Endothelial cell of umbilical vein (primary cell): ENCODE results near the gene TMEM178A. TPM values are rescaled to one million over a fixed set of nuclear protein-coding genes. Genes with fewer than 3 reads are reported as not detected.
"Not testable (repeated sequence)": the region's sequence is repeated elsewhere in the genome, so short reads cannot be mapped to it uniquely, and the experiment has no call there.

Experiments used
- BruUV-seq: library from RNA; stranded (reverse); fragments of 400-500 nt; replicated peaks from 2 replicates; lab custom pipeline; 2021; lab: Mats Ljungman, UMichigan
- CTCF ChIA-PET: fragments of 300-600, 350-600 bp; sonication (Branson Sonifier 250); formaldehyde crosslinking; loops from one replicate; lab custom pipeline; 2021; ENCODE audit warnings: antibody characterized with exemption, inconsistent platforms; lab: Charles Lee
- POLR2A ChIA-PET: fragments of 300-600, 350-600 bp; sonication (Branson Sonifier 250); formaldehyde crosslinking; loops from one replicate; lab custom pipeline; 2021; ENCODE audit warnings: antibody characterized with exemption, inconsistent platforms; lab: Charles Lee
- DNase-seq: peaks from one replicate; pipeline ENCODE4 v3.0.0-alpha.2; 2011; ENCODE audit warnings: low read depth, low spot score
- FAIRE-seq: peaks from 2 replicates; lab custom pipeline; 2011; peaks lifted over from hg19 to GRCh38; lab: Jason Lieb, UNC
- H2AFZ ChIP-seq: 2 replicates; pipeline ENCODE4 v1.6.0; 2012; ENCODE audit warnings: low read depth, low read length, control low read depth, inconsistent platforms
- H3K27ac ChIP-seq: 2 replicates; pipeline ENCODE4 v1.5.1; 2011; ENCODE audit warnings: low read depth, mild to moderate bottlenecking, control low read depth, low read length, moderate library complexity; ENCODE audit not compliant: insufficient read depth
- H3K27me3 ChIP-seq, 2 experiments: 2 replicates each; pipeline versions ENCODE4 v1.6.0 to v1.6.1; 2011; ENCODE audit warnings: low read length in 2 of 2, mixed read lengths in 1 of 2; ENCODE audit not compliant: control insufficient read depth in 2 of 2, insufficient read depth in 2 of 2
- H3K36me3 ChIP-seq, 2 experiments: 2 replicates in 1 of 2; 3 replicates in 1 of 2; pipeline ENCODE4 v1.5.1; 2011; ENCODE audit warnings: low read length in 2 of 2, mild to moderate bottlenecking in 1 of 2, moderate library complexity in 1 of 2; ENCODE audit not compliant: control insufficient read depth in 2 of 2, insufficient read depth in 2 of 2; ENCODE audit errors: extremely low read depth in 1 of 2
- H3K4me1 ChIP-seq: 3 replicates; pipeline ENCODE4 v1.5.1; 2011; ENCODE audit warnings: mild to moderate bottlenecking, low read length; ENCODE audit not compliant: control insufficient read depth, insufficient read depth; ENCODE audit errors: extremely low read depth
- H3K4me2 ChIP-seq: 2 replicates; pipeline ENCODE4 v1.6.1; 2011; ENCODE audit warnings: low read length, control low read depth, mixed read lengths; ENCODE audit not compliant: insufficient read depth
- H3K4me3 ChIP-seq, 3 experiments: fragments of 200-600 bp in 1 of 3; sonication (generic), shearing (Covaris generic) in 1 of 3; replicated peaks in 1 of 3; 2 replicates each; pipeline ENCODE4 v1.5.1; 2011 to 2016; ENCODE audit warnings: control low read depth in 3 of 3, low read length in 3 of 3, mild to moderate bottlenecking in 2 of 3, inconsistent platforms in 1 of 3, low read depth in 1 of 3, moderate library complexity in 1 of 3; ENCODE audit not compliant: insufficient read depth in 1 of 3
- H3K79me2 ChIP-seq: 2 replicates; pipeline ENCODE4 v1.6.0; 2012; ENCODE audit warnings: low read length, inconsistent platforms; ENCODE audit not compliant: control insufficient read depth, insufficient read depth
- H3K9ac ChIP-seq: replicated peaks from 2 replicates; pipeline ENCODE3; 2011; ENCODE audit warnings: low read length, control low read depth; ENCODE audit not compliant: insufficient read depth; ENCODE audit errors: extremely low read depth
- H3K9me1 ChIP-seq: replicated peaks from 3 replicates; pipeline ENCODE4 v1.6.0; 2011; ENCODE audit warnings: mild to moderate bottlenecking, low read length; ENCODE audit not compliant: control insufficient read depth, insufficient read depth; ENCODE audit errors: extremely low read depth
- H3K9me3 ChIP-seq: replicated peaks from 2 replicates; pipeline ENCODE4 v1.5.1; 2012; ENCODE audit warnings: low read length, inconsistent platforms; ENCODE audit not compliant: control insufficient read depth, insufficient read depth
- H4K20me1 ChIP-seq: replicated peaks from 2 replicates; pipeline ENCODE3; 2011; ENCODE audit warnings: mild to moderate bottlenecking, low read length; ENCODE audit not compliant: control insufficient read depth, insufficient read depth; ENCODE audit errors: extremely low read depth
- CTCF ChIP-seq, 2 donors: IDR thresholded peaks; 1 replicate in 1 of 2; 2 replicates in 1 of 2; pipeline ENCODE4 v1.5.1; 2011; ENCODE audit warnings: low read length in 2 of 2, mild to moderate bottlenecking in 2 of 2, moderate library complexity in 2 of 2, control low read depth in 1 of 2, inconsistent platforms in 1 of 2, low read depth in 1 of 2; ENCODE audit not compliant: insufficient read depth in 1 of 2; ENCODE audit errors: extremely low read depth in 1 of 2
- EZH2 ChIP-seq: IDR thresholded peaks from 2 replicates; pipeline ENCODE4 v1.6.1; 2012; ENCODE audit warnings: borderline replicate concordance, low read depth, mild to moderate bottlenecking, moderate library complexity, low read length, inconsistent platforms; ENCODE audit not compliant: severe bottlenecking
- FOS ChIP-seq: IDR thresholded peaks from 2 replicates; pipeline ENCODE4 v1.6.1; 2011; ENCODE audit warnings: mild to moderate bottlenecking, low read length, moderate library complexity, borderline replicate concordance; ENCODE audit not compliant: insufficient read depth
- GATA2 ChIP-seq: IDR thresholded peaks from 2 replicates; pipeline ENCODE4 v1.7.0; 2011; ENCODE audit warnings: low read depth, mild to moderate bottlenecking, moderate library complexity, mixed read lengths, low read length; ENCODE audit not compliant: insufficient read length, insufficient read depth
- JUN ChIP-seq: IDR thresholded peaks from 2 replicates; pipeline ENCODE4 v1.6.1; 2011; ENCODE audit warnings: borderline replicate concordance, low read depth; ENCODE audit not compliant: insufficient read length, insufficient read depth
- MYC ChIP-seq: IDR thresholded peaks from one replicate; pipeline ENCODE4 v1.6.1; 2011; ENCODE audit warnings: mild to moderate bottlenecking, low read depth, low read length
- POLR2AphosphoS5 ChIP-seq: IDR thresholded peaks from 2 replicates; pipeline ENCODE4 v1.6.1; 2012; ENCODE audit warnings: low read depth, mild to moderate bottlenecking, control low read depth, low read length, moderate library complexity; ENCODE audit not compliant: insufficient read depth
- dilution Hi-C: fragments of 300-500 bp; cut with MboI; formaldehyde crosslinking; loops from one replicate; pipeline ENCODE4 v1.15.0; 2019; ENCODE audit warnings: low sequenced_read_pairs; ENCODE audit not compliant: extremely low pct_ligation_motif_present
- intact Hi-C: fragments of 100-400 bp; cut with micrococcal nuclease; formaldehyde crosslinking; loops from one replicate; pipeline ENCODE4 v1.10.0; 2022
- polyA plus RNA-seq, 4 experiments: library from polyadenylated mRNA; depleted of rRNA in 3 of 4; stranded (reverse) in 3 of 4; unstranded in 1 of 4; fragments of >200 nt; gene quantifications; 2 replicates each; pipeline versions ENCODE4 v1.2.1 to v1.2.3, GENCODE V29; 2011 to 2012; ENCODE audit warnings: missing spikeins in 1 of 4
- total RNA-seq: library from RNA; stranded (reverse); gene quantifications from 2 replicates; pipeline ENCODE4 v1.2.3, GENCODE V29; 2021

The TMEM178A gene
- total and polyA plus RNA-seq, 2 donors (not counting 3 experiments of a cell fraction or from before 2014, with no cell fraction given) = 1.5 to 2.8 TPM

DNA sequence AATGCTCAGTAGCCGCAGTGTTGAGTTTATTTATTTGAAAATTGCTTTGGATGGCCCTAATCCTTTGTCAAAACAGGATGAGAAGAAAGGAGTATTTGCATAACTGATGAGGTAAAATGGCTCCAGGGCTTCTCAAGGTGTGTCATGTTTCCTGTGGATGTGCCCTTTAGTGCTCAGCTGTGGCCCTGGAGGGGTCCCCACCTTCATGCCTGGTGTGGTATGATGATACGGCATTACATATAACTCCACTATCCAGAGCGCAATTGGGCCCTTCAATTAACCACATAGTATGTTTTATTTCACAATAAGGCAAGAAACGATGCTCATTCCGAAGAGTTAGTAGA is 39.8 kb upstream of the TMEM178A start:
- H3K36me3 ChIP-seq = no peaks in the 10 kb centered on the region
- no TSS peak for BruUV-seq
- POLR2A ChIA-PET = no interaction called here
- FAIRE-seq = no peak
- no peak overlapping the region for H3K4me2 ChIP-seq
- no peaks in the 10 kb centered on the region for H3K9me1 ChIP-seq
- dilution Hi-C loops = no loop called here
- H3K27me3 ChIP-seq = peaks cover 0 to 1% of the 10 kb centered on the region in 2 experiments
- intact Hi-C loops = no loop called here
- CTCF ChIA-PET = no interaction called here
- no peaks in the 10 kb centered on the region for H4K20me1 ChIP-seq
- no peaks in the 10 kb centered on the region for H3K9me3 ChIP-seq
- no peak overlapping the region for H3K4me3 ChIP-seq
- TF ChIP-seq POLR2AphosphoS5 (no peak), GATA2 (no peak), JUN (no peak), FOS (no peak), EZH2 (no peak), MYC (no peak), CTCF (IDR thresholded peaks at IDR 0.05; ENCODE audit: extremely low read depth in 1 of 2, insufficient read depth in 1 of 2, low read depth in 1 of 2, low read length in 2 of 2) (no peak)
- H3K79me2 ChIP-seq = no peaks in the 10 kb centered on the region
- H2AFZ ChIP-seq = no peak overlapping the region
- no peak for DNase-seq
- no peaks in the 10 kb centered on the region for H3K4me1 ChIP-seq
- no peak overlapping the region for H3K9ac ChIP-seq
- H3K27ac ChIP-seq = no peak overlapping the region

DNA sequence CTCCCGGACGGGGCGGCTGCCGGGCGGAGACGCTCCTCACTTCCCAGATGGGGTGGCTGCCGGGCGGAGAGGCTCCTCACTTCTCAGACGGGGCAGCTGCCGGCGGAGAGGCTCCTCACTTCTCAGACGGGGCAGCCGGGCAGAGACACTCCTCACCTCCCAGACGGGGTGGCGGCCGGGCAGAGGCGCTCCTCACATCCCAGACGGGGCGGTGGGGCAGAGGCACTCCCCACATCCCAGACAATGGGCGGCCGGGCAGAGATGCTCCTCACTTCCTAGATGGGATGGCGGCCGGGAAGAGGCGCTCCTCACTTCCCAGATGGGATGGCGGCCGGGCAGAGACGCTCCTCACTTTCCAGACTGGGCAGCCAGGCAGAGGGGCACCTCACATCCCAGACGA is 37.4 kb upstream of the TMEM178A start:
- H3K27me3 ChIP-seq, H3K9ac ChIP-seq, H3K9me3 ChIP-seq, H3K27ac ChIP-seq, H3K36me3 ChIP-seq, CTCF ChIA-PET, H3K4me3 ChIP-seq, H4K20me1 ChIP-seq, FAIRE-seq, H2AFZ ChIP-seq, H3K4me1 ChIP-seq, H3K4me2 ChIP-seq, dilution Hi-C loops, H3K9me1 ChIP-seq, DNase-seq, intact Hi-C loops, H3K79me2 ChIP-seq, POLR2A ChIA-PET, BruUV-seq: not testable (repeated sequence)
